Stimulated activated CD8-positive, alpha-beta memory T cell treated with anti-CD3 and anti-CD28 coated beads, Interleukin-12 subunit alpha, Interleukin-12 subunit beta, amount 100 ng/mL, for 4 hours (primary cell): ENCODE results near the gene POU6F2.
"Not testable (repeated sequence)": the region's sequence is repeated elsewhere in the genome, so short reads cannot be mapped to it uniquely, and the experiment has no call there.

Experiments used
- DNase-seq: peaks from one replicate; pipeline ENCODE4 v3.0.0-alpha.2; 2020; ENCODE audit warnings: low read depth

The POU6F2 gene

GRCh38 chr7:38992203-38992602 is 14.5 kb downstream of the POU6F2 start:
- no peak for DNase-seq

DNA sequence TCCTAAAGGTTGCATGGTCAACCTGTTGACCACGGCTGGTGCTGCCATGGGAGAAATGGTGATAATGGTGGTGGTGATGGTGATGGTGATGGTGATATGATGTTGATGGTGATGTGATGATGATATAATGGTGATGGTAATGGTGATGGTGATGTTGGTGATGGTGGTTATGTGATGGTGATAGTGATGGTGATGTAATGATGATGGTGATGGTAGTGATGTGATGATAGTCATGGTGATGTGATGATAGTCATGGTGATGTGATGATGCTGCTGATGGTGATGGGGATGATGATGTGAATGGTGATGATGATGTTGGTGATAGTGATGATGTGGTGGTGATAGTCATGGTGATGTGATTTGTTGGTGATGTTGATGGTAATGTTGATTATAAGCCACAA is 23.9 kb downstream of the POU6F2 start:
- DNase-seq = no peak

GRCh38 chr7:39002755-39003154 is 25.0 kb downstream of the POU6F2 start:
- no peak for DNase-seq

DNA sequence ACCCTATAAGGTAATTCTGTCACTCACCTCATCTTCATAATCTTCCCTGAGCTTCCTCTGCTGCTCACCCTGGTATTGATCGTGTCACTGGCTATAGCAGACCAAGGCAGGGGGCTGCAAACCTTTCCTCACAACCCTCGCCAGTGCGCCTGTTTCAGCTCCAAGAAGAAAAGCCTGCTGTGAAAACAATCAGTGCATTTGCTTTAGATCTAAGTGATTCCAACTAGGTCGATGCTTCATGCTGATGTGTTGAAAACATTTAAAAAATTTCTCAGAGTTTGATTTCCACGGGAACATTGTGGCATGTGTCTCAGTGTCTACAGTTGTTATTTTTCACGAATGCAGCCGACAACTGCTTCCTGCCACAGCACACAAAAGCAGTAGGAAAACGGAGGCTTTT is 27.3 kb downstream of the POU6F2 start:
- no peak for DNase-seq

- no peak for DNase-seq
Measured at GRCh38 chr7:39005461-39005860, 27.8 kb downstream of the POU6F2 start.

- not testable (repeated sequence) for DNase-seq
Measured at GRCh38 chr7:39013049-39013939, 35.6 kb downstream of the POU6F2 start.

GRCh38 chr7:39016609-39017008 is 38.9 kb downstream of the POU6F2 start:
- DNase-seq = no peak

- DNase-seq = no peak
Measured at GRCh38 chr7:39017369-39017915, 39.7 kb downstream of the POU6F2 start.

DNA sequence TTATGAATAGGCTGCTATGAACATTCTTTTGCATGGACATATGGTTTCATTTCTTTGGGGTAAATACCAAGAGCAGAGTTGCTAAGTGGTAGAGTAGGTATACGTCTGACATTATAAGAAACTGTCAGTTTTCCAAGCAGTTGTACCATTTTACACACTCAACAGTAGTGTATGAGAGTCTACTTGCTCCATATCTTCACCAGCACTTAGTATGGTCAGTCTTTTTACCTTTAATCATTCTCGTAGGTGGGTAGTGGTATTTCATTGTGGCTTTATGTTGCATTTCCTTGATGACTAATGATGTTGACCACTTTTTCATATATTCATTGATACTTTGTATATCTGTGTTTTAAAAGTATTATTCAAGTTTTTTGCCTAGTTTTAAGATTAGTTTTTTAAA is 45.1 kb downstream of the POU6F2 start:
- no peak for DNase-seq

DNA sequence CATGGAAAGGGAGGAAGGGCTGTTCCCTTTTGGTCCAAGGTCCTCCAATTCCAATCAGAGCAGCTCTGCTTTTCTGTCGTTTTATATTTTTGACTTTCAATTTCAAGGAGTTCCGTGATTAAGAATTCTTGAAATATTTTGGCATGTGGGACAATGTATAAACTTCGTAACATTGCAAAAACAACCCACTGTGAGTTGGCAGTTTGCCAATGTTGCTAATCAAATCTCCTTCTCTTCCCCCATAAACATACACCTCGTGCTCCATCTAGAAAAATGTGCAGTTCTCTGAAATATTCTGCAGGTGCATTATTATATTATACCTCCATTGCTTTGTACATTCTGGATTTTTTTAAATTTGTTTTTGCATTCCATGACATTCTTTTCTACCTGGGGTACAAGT is 49.8 kb downstream of the POU6F2 start:
- no peak for DNase-seq

GRCh38 chr7:39033885-39034624 is 56.3 kb downstream of the POU6F2 start:
- DNase-seq = no peak

GRCh38 chr7:39035156-39035555 is 57.4 kb downstream of the POU6F2 start:
- no peak for DNase-seq

DNA sequence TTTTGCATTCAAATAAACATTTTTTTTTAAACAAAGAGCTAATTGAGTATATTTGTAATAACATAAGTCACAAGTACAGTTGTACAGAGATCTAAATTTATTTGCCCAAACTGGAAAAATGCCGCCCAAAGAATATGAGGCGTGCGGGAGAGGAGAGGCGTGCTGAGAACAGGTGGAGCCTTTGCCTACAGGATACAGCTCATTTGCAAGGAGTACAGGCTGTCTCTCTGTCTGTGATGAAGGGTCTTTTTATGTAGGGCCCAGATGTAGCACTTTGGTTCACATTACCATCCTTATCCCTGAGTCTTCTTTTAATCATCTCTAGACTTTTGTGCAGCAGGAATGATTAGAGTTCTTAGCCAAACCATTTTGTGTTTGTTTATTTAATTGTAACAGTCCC is 58.2 kb downstream of the POU6F2 start:
- DNase-seq = no peak

GRCh38 chr7:39042670-39043069 is 65.0 kb downstream of the POU6F2 start:
- no peak for DNase-seq

GRCh38 chr7:39043531-39043930 is 65.8 kb downstream of the POU6F2 start:
- no peak for DNase-seq

GRCh38 chr7:39044489-39044888 is 66.8 kb downstream of the POU6F2 start:
- DNase-seq = no peak

DNA sequence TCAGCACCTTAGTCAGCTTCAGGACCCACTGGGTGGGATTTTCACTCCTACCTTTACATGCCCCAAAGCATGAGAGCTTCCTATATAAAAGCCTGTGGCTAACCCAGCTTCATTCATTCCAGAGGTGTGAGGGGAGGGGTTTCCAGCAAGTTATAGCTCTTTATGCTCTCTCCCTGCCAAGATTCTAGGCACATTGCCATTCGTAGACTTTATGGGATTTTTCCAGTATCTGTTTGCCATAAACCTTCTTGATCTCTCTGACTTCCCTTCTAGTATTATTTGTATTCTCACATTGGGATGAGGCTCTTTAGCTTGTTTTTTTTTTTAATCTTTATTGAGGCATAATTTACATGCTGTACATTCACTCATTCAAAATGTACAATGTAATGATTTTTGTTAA is 67.5 kb downstream of the POU6F2 start:
- DNase-seq = no peak

GRCh38 chr7:39051279-39051678 is 73.6 kb downstream of the POU6F2 start:
- no peak for DNase-seq

DNA sequence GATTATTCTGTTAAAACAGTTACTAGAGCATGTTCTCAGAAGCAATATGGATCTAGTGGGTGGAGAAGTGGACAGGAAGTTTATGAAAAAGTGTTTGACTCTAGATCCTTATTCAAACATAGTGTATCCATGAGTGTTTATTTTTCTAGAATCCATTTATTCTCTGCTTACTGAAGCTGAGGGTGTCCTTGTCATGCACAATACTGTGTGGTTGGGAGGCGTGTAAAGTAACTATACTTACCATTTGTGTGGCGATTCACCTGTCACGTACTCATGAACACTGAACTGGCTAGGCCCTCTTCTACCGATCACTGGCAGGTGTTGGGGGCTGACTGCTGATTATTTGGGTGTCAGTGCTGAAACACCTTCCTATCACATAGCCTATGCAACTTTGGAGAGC is 74.0 kb downstream of the POU6F2 start:
- no peak for DNase-seq

GRCh38 chr7:39054731-39055130 is 77.0 kb downstream of the POU6F2 start:
- no peak for DNase-seq

- no peak for DNase-seq
Measured at GRCh38 chr7:39056153-39056552, 78.4 kb downstream of the POU6F2 start.

DNA sequence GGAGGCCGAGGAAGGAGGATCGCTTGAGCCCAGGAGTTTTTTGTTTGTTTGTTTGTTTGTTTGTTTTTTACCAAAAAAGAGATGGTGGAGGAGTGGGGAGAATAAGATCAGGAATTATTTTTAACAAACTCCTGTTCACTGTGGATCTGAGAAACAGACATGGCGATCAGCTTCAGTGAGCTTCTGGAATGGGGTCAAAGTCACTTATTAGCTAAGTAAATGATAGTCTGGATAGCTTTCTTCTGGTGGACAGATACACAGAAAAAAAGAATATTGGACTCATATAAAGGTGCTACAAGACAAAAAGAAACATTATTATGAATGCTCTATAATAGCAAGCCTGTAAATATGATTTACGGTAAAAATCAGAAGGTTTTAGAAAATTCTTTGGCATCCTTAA is 85.1 kb downstream of the POU6F2 start:
- no peak for DNase-seq

DNA sequence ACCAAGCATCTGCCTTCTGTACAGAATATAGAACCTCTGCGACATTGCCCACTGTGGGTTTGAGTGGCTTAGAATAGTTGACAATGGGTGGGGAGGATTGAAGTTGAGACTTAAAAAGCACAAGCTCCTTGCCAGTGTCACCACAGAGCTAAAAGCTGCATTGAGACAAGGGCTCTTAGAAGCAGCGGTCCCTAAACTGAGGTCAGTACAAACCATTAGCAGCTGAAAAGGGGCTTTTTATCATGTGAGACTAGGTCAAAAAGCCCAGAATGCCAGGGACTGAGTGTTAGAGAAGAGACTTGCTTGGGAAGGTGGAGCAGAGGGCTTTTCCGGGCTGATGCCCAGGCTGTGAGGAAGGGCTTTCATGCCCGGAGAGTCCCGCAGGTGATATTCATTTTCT is 91.3 kb downstream of the POU6F2 start:
- DNase-seq = no peak
